ENCODE data around the gene CETP. TPM values are rescaled to one million over a fixed set of nuclear protein-coding genes. Genes with fewer than 3 reads are reported as not detected.

CETP gene
- total and polyA plus RNA-seq, 2 of the 13 experiments (the other 11 are each of a cell fraction or from before 2014, with no cell fraction given) = 0.31 to 9.8 TPM

- peak; percentile 99; the same call in 1 of the 2 replicates for TF ChIP-seq GLI4 (CRISPR knock-in tag; IDR thresholded peaks at IDR 0.05; ENCODE audit: borderline replicate concordance)
- peak; percentile 54; the same call in 1 of the 2 replicates for TF ChIP-seq GATAD2A (CRISPR knock-in tag; IDR thresholded peaks at IDR 0.05)
- TF ChIP-seq HNRNPL (IDR thresholded peaks at IDR 0.05; ENCODE audit: low read depth, low read length) = peak; percentile 68; the same call in 1 of the 2 replicates
- TF ChIP-seq, protein P1, sequence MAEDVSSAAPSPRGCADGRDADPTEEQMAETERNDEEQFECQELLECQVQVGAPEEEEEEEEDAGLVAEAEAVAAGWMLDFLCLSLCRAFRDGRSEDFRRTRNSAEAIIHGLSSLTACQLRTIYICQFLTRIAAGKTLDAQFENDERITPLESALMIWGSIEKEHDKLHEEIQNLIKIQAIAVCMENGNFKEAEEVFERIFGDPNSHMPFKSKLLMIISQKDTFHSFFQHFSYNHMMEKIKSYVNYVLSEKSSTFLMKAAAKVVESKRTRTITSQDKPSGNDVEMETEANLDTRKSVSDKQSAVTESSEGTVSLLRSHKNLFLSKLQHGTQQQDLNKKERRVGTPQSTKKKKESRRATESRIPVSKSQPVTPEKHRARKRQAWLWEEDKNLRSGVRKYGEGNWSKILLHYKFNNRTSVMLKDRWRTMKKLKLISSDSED (CRISPR knock-in tag; IDR thresholded peaks at IDR 0.05) = no peak
- TF ChIP-seq, protein P2, sequence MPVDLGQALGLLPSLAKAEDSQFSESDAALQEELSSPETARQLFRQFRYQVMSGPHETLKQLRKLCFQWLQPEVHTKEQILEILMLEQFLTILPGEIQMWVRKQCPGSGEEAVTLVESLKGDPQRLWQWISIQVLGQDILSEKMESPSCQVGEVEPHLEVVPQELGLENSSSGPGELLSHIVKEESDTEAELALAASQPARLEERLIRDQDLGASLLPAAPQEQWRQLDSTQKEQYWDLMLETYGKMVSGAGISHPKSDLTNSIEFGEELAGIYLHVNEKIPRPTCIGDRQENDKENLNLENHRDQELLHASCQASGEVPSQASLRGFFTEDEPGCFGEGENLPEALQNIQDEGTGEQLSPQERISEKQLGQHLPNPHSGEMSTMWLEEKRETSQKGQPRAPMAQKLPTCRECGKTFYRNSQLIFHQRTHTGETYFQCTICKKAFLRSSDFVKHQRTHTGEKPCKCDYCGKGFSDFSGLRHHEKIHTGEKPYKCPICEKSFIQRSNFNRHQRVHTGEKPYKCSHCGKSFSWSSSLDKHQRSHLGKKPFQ (CRISPR knock-in tag; IDR thresholded peaks at IDR 0.05; ENCODE audit: insufficient replicate concordance) = no peak
- no peak for TF ChIP-seq ZNF790 (CRISPR knock-in tag; IDR thresholded peaks at IDR 0.05; ENCODE audit: borderline replicate concordance)
- TF ChIP-seq TCF12 (IDR thresholded peaks at IDR 0.05) = no peak
- TF ChIP-seq TCF12 (CRISPR knock-in tag; IDR thresholded peaks at IDR 0.05) = no peak
- TF ChIP-seq SP140L (CRISPR knock-in tag; IDR thresholded peaks at IDR 0.05; ENCODE audit: borderline replicate concordance) = no peak
- TF ChIP-seq NONO (IDR thresholded peaks at IDR 0.05) = no peak
- peak; percentile 57; the same call in 1 of the 2 replicates for TF ChIP-seq NONO (CRISPR knock-in tag; conservative IDR thresholded peaks at IDR 0.05)
- peak; percentile 79 for TF ChIP-seq SAP130 (CRISPR knock-in tag; IDR thresholded peaks at IDR 0.05; ENCODE audit: low read depth)
- no peak for TF ChIP-seq ZNF317 (CRISPR knock-in tag; IDR thresholded peaks at IDR 0.05)
- TF ChIP-seq ZNF44 (CRISPR knock-in tag; IDR thresholded peaks at IDR 0.05) = peak; percentile 65; the same call in 1 of the 2 replicates
- no peak for TF ChIP-seq FOXK2 (IDR thresholded peaks at IDR 0.05)
- TF ChIP-seq HNRNPK (IDR thresholded peaks at IDR 0.05; ENCODE audit: low read depth, low read length, poor library complexity, severe bottlenecking) = peak; percentile 29
- no peak; the same call in 1 of the 2 replicates for TF ChIP-seq ZNF446 (CRISPR knock-in tag; IDR thresholded peaks at IDR 0.05)
- no peak for TF ChIP-seq TCF7L2 (IDR thresholded peaks at IDR 0.05; ENCODE audit: low read depth, low read length)
- TF ChIP-seq, protein P3, sequence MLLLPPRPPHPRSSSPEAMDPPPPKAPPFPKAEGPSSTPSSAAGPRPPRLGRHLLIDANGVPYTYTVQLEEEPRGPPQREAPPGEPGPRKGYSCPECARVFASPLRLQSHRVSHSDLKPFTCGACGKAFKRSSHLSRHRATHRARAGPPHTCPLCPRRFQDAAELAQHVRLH (CRISPR knock-in tag; IDR thresholded peaks at IDR 0.05; ENCODE audit: borderline replicate concordance, low read depth) = peak; percentile 62; the same call in 1 of the 2 replicates
- 0 out of 2 replicates have a peak, but pooled peaks have one; percentile 11 for TF ChIP-seq ZNF629 (CRISPR knock-in tag; conservative IDR thresholded peaks at IDR 0.05)
- TF ChIP-seq SPEN (CRISPR knock-in tag; IDR thresholded peaks at IDR 0.05; ENCODE audit: low read depth) = no peak
- no peak for TF ChIP-seq ZNF367 (CRISPR knock-in tag; IDR thresholded peaks at IDR 0.05; ENCODE audit: borderline replicate concordance)
- no peak for TF ChIP-seq ZNF749 (CRISPR knock-in tag; IDR thresholded peaks at IDR 0.05; ENCODE audit: borderline replicate concordance)
- TF ChIP-seq STAG1 (CRISPR knock-in tag; IDR thresholded peaks at IDR 0.05) = peak; percentile 17; the same call in 1 of the 2 replicates
- no peak for TF ChIP-seq REPIN1 (CRISPR knock-in tag; IDR thresholded peaks at IDR 0.05; ENCODE audit: borderline replicate concordance, low read depth)
- TF ChIP-seq, protein P4, sequence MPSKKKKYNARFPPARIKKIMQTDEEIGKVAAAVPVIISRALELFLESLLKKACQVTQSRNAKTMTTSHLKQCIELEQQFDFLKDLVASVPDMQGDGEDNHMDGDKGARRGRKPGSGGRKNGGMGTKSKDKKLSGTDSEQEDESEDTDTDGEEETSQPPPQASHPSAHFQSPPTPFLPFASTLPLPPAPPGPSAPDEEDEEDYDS (CRISPR knock-in tag; IDR thresholded peaks at IDR 0.05) = 0 out of 2 replicates have a peak, but pooled peaks have one; percentile 19
- TF ChIP-seq DNMT3B (CRISPR knock-in tag; conservative IDR thresholded peaks at IDR 0.05) = peak; percentile 88; the same call in 1 of the 2 replicates
- TF ChIP-seq BRCA1 (CRISPR knock-in tag; IDR thresholded peaks at IDR 0.05) = no peak
Measured at GRCh38 chr16:56988948-56989945, 27.5 kb downstream of the CETP start, which contains the start of gene NLRC5 (continued).
